GM12878 (cell line): ENCODE measurements around the gene BRD9. TPM values are rescaled to one million over a fixed set of nuclear protein-coding genes. Genes with fewer than 3 reads are reported as not detected.

ENCODE experiments used
- ATAC-seq: fragments of 200-7000 bp; cut with Tn5 transposase; 3 replicates; pipeline ENCODE4 v1.9.1; 2020; ENCODE audit warnings: mild to moderate bottlenecking, moderate library complexity
- BruUV-seq: library from RNA; stranded (reverse); fragments of 400-500 nt; replicated peaks from 2 replicates; lab custom pipeline; 2021; lab: Mats Ljungman, UMichigan
- CTCF ChIA-PET: fragments of 300-600 bp; sonication (Branson Sonifier 250); formaldehyde crosslinking; extraction: SDS; loops from one replicate; lab custom pipeline; 2021; ENCODE audit warnings: inconsistent platforms; lab: Yijun Ruan, JAX
- POLR2A ChIA-PET: fragments of 350-600 bp; formaldehyde crosslinking; extraction: SDS; loops from one replicate; lab custom pipeline; 2021; ENCODE audit warnings: inconsistent platforms; lab: Charles Lee
- RAD21 ChIA-PET: fragments of 300-600 bp; sonication (Branson Sonifier 250); formaldehyde crosslinking; loops from one replicate; lab custom pipeline; 2023; ENCODE audit warnings: antibody characterized with exemption; ENCODE audit not compliant: unreplicated experiment; lab: Charles Lee
- SMC1A ChIA-PET: fragments of 300-600 bp; sonication (Branson Sonifier 250); formaldehyde crosslinking; loops from one replicate; lab custom pipeline; 2023; ENCODE audit not compliant: unreplicated experiment, uncharacterized antibody; lab: Charles Lee
- DNase-seq: peaks from one replicate; pipeline ENCODE4 v3.0.0-alpha.2; 2011; ENCODE audit warnings: low read depth, low spot score
- FAIRE-seq: peaks from 3 replicates; lab custom pipeline; 2011; peaks lifted over from hg19 to GRCh38; lab: Jason Lieb, UNC
- H2AFZ ChIP-seq: 2 replicates; pipeline ENCODE4 v1.6.0; 2011; ENCODE audit warnings: low read depth, low read length, control low read depth; ENCODE audit not compliant: control insufficient read depth
- H3K27ac ChIP-seq: 2 replicates; pipeline ENCODE4 v1.5.1; 2011; ENCODE audit warnings: control low read depth; ENCODE audit not compliant: control insufficient read depth, insufficient read depth
- H3K27me3 ChIP-seq, 2 experiments: replicated peaks in 1 of 2; 2 replicates each; pipeline versions ENCODE4 v1.6.0 to v1.6.1; 2011; ENCODE audit warnings: low read length in 1 of 2; ENCODE audit not compliant: control insufficient read depth in 2 of 2, insufficient read depth in 2 of 2
- H3K36me3 ChIP-seq, 2 experiments: 2 replicates each; pipeline ENCODE4 v1.5.1; 2011; ENCODE audit warnings: low read length in 1 of 2; ENCODE audit not compliant: control insufficient read depth in 2 of 2, insufficient read depth in 2 of 2
- H3K4me1 ChIP-seq: 2 replicates; pipeline ENCODE4 v1.6.1; 2011; ENCODE audit warnings: mild to moderate bottlenecking, low read length, moderate library complexity, mixed read lengths; ENCODE audit not compliant: control insufficient read depth, insufficient read depth
- H3K4me2 ChIP-seq: 2 replicates; pipeline ENCODE4 v1.6.0; 2011; ENCODE audit warnings: control low read depth; ENCODE audit not compliant: control insufficient read depth, insufficient read depth
- H3K4me3 ChIP-seq: fragments of 200-600 bp; sonication (generic); 2 replicates; pipeline ENCODE4 v1.5.1; 2016
- H3K79me2 ChIP-seq: 2 replicates; pipeline ENCODE4 v1.6.0; 2011; ENCODE audit warnings: low read length; ENCODE audit not compliant: control insufficient read depth, insufficient read depth
- H3K9ac ChIP-seq: 2 replicates; pipeline ENCODE4 v1.8.0; 2011; ENCODE audit warnings: low read length, control low read depth, mixed read lengths; ENCODE audit not compliant: control insufficient read depth, insufficient read depth
- H3K9me3 ChIP-seq: replicated peaks from 3 replicates; pipeline ENCODE4 v1.5.1; 2011; ENCODE audit warnings: mild to moderate bottlenecking, low read length; ENCODE audit not compliant: control insufficient read depth, insufficient read depth
- H4K20me1 ChIP-seq: 2 replicates; pipeline ENCODE4 v1.6.0; 2011; ENCODE audit not compliant: control insufficient read depth, insufficient read depth
- CHD4 ChIP-seq: fragments of 200-600 bp; sonication (generic); IDR thresholded peaks from 2 replicates; pipeline ENCODE4 v1.6.1; 2016; ENCODE audit warnings: mild to moderate bottlenecking
- E4F1 ChIP-seq: fragments of 450-650 bp; IDR thresholded peaks from 2 replicates; pipeline ENCODE4 v1.6.1; 2018; ENCODE audit warnings: borderline replicate concordance, mild to moderate bottlenecking; ENCODE audit not compliant: partially characterized antibody
- ELK1 ChIP-seq: IDR thresholded peaks from 2 replicates; pipeline ENCODE4 v1.6.1; 2012; ENCODE audit warnings: low read depth, low read length, improper control_type of control experiment
- LARP7 ChIP-seq: fragments of 450-650 bp; IDR thresholded peaks from 2 replicates; pipeline ENCODE4 v1.6.1; 2017; ENCODE audit warnings: mild to moderate bottlenecking
- POLR2A ChIP-seq: IDR thresholded peaks from 2 replicates; pipeline ENCODE4 v1.6.1; 2011; ENCODE audit warnings: low read depth, mild to moderate bottlenecking, low read length
- ZBTB40 ChIP-seq: fragments of 450-650 bp; IDR thresholded peaks from 2 replicates; pipeline ENCODE4 v1.6.1; 2016; ENCODE audit warnings: mild to moderate bottlenecking, moderate library complexity, borderline replicate concordance
- WGBS: methylation state at CpG from one replicate; pipeline ENCODE4 v1.1.6; 2016; ENCODE audit warnings: low lambda C conversion rate; ENCODE audit not compliant: insufficient replicate concordance, insufficient coverage; ENCODE audit errors: missing lambda C conversion rate; 5-methylcytosine and 5-hydroxymethylcytosine counted together
- in situ Hi-C: fragments of 300-500 bp; cut with MboI; formaldehyde crosslinking; loops from 9 replicates; pipeline ENCODE4 v1.14.3; 2018; ENCODE audit warnings: mixed read lengths
- intact Hi-C: fragments of 100-400 bp; cut with micrococcal nuclease; formaldehyde crosslinking; loops from one replicate; pipeline ENCODE4 v1.14.2; 2022; ENCODE audit not compliant: unreplicated experiment
- polyA plus RNA-seq, 11 experiments: library from polyadenylated mRNA; depleted of rRNA in 4 of 11; unstranded in 6 of 11; stranded (reverse) in 5 of 11; fragments of >200 nt; fragmentation: Nextera tagmentation in 4 of 11; fragmentation: Illumina TruSeq in 1 of 11; extraction: Ambion mirVana in 4 of 11; extraction: Trizol in 1 of 11; gene quantifications; 1 replicate in 1 of 11; 2 replicates in 10 of 11; pipeline versions ENCODE4 v1.2.1 to v1.2.3, GENCODE V29; 2011 to 2016; ENCODE audit warnings: inconsistent platforms in 2 of 11, missing spikeins in 2 of 11, low read depth in 1 of 11
- total RNA-seq, 4 experiments: library from RNA; depleted of rRNA in 3 of 4; stranded (reverse); fragments of >200 nt in 3 of 4; fragmentation: Illumina TruSeq in 1 of 4; extraction: Trizol in 1 of 4; gene quantifications; 2 replicates each; pipeline versions ENCODE4 v1.2.1 to v1.2.3, GENCODE V29; 2013 to 2021

Gene BRD9
- total and polyA plus RNA-seq, 10 of the 15 experiments (the other 5 are each of a cell fraction or from before 2014, with no cell fraction given), result 2.0 to 48.6 (median 32.4) TPM

GRCh38 chr5:867300-867870 is 25.2 kb downstream of the BRD9 start:
- no TSS peak for BruUV-seq
- FAIRE-seq (no peak), DNase-seq (no peak)
- in situ Hi-C loops, result no loop called here
- H3K36me3 ChIP-seq, result peaks cover 34 to 50% of the 10 kb centered on the region in 2 experiments
- CTCF ChIA-PET, result no interaction called here
- intact Hi-C loops, result no loop called here
- no peak overlapping the region for H3K9ac ChIP-seq
- POLR2A ChIA-PET, result no interaction called here
- SMC1A ChIA-PET, result no interaction called here
- no peaks in the 10 kb centered on the region for H3K4me1 ChIP-seq
- no peaks in the 10 kb centered on the region for H3K79me2 ChIP-seq
- H3K27ac ChIP-seq, result no peak overlapping the region
- RAD21 ChIA-PET, result no interaction called here
- no peaks in the 10 kb centered on the region for H4K20me1 ChIP-seq
- no peaks in the 10 kb centered on the region for H3K9me3 ChIP-seq
- H3K4me3 ChIP-seq, result no peak overlapping the region
- H3K27me3 ChIP-seq, result no peaks in the 10 kb centered on the region
- no peak for TF ChIP-seq LARP7
- TF ChIP-seq, all 136 proteins: peak for 0
- Histone ChIP-seq H3K4me2 (no peak overlapping the region), H2AFZ (no peak overlapping the region)
- no peak for ATAC-seq
- 93% methylated on average over 6 of the region's 6 CpGs for WGBS

GRCh38 chr5:865771-866170 is 26.8 kb downstream of the BRD9 start:
- DNase-seq, result no peak
- Histone ChIP-seq H3K4me3 (no peak overlapping the region), H2AFZ (no peak overlapping the region), H3K79me2 (no peaks in the 10 kb centered on the region), H3K27me3 (no peaks in the 10 kb centered on the region), H3K9me3 (no peaks in the 10 kb centered on the region), H4K20me1 (no peaks in the 10 kb centered on the region), H3K27ac (no peak overlapping the region), H3K9ac (no peak overlapping the region), H3K4me2 (no peak overlapping the region), H3K4me1 (no peaks in the 10 kb centered on the region), H3K36me3 (peaks cover 26 to 41% of the 10 kb centered on the region in 2 experiments)
- ChIA-PET CTCF (no interaction called here), SMC1A (no interaction called here), RAD21 (no interaction called here), POLR2A (no interaction called here)
- in situ Hi-C loops (no loop called here), intact Hi-C loops (no loop called here)
- TF ChIP-seq POLR2A (peak; percentile 47; the same call in 1 of the 2 replicates), ELK1 (no peak), CHD4 (no peak), E4F1 (no peak), ZBTB40 (no peak)
- no peak for ATAC-seq
- no TSS peak for BruUV-seq
- no peak for FAIRE-seq
- WGBS, result 85% methylated on average over 10 of the region's 10 CpGs
